GM18868 (cell line): ENCODE measurements around the gene PLA1A.

Experiments used
- ATAC-seq: cut with Tn5 transposase; IDR thresholded peaks from one replicate; pipeline ENCODE4 v1.9.1; 2021; ENCODE audit warnings: mild to moderate bottlenecking, moderate library complexity; ENCODE audit not compliant: unreplicated experiment

The PLA1A gene

GRCh38 chr3:119636891-119637611 is 39.4 kb downstream of the PLA1A start:
- ATAC-seq, result no peak

GRCh38 chr3:119637679-119638477 is 40.2 kb downstream of the PLA1A start:
- peak; percentile 40 for ATAC-seq

DNA sequence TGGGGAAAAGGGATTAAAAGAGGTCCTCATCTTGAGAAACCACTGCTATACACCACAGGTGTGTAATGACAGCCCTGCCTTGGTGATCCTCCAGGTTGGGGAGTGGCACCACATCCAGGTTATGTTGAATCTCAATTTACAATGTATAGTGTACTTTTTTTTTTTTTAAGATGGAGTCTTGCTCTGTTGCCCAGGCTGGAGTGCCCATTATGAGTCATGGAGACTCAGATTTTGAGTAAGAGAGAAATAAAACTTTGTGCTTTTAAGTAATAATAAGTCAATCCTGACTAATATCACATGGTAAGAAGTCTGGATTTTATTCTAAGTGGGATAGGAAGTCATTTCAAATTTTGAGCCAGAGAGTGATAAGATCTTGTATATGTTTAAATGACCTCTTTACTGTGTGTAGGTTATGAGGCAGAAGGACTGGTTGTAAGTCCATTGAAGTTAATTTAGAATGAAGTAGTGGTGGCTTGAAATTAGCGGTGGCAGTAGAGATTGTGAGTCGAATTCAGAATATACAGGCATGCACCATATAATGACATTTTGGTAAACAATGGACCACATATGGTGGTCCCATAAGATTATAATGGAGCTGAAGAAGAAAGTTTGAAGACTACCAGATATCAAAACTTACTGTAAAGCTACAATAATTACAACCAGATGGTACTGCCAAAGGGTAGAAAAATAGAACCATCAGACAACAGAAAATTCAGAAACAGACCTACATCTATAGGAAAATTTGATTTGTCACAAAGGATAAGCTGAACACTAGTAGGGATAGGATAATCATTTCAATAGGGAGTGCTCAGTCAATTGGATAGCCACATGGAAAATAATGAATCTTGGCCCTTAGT is 42.0 kb downstream of the PLA1A start:
- ATAC-seq, result peak; percentile 16

- ATAC-seq, result no peak
Measured at GRCh38 chr3:119641416-119641815, 43.7 kb downstream of the PLA1A start.

DNA sequence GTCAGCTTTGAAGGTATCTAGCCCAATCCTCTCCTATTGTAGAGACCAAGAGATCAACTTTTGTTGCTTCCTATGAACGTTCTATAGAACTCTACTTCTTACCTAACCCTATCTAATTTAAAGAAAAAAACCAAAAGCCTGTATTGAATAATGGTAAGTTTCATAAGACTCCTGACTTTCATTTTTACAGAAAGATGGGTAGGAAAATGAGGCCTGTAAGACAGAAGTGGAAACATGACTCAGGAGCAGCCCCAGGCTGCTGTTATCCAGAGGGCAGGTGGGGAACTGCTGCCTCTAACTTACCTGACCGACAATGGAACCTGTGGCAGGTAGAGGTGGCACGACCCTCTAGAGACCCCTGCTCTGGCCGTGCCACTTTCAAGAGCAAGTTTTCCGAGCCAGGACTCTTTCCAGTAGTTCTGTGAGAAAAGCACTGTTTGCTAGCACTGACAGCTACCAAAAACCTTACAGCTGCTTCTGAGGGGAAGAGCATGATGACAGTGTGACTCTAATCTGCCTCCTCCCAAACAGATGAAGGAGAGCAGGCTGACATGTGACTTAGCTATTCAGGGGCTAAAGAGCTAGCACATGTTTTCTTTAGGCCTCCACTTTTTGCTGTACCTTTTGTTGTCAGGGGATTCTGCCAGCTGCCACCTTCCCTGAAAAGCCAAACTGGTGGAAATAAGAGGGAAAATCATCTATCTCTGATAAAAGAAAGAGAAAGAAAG is 45.2 kb downstream of the PLA1A start:
- no peak for ATAC-seq

DNA sequence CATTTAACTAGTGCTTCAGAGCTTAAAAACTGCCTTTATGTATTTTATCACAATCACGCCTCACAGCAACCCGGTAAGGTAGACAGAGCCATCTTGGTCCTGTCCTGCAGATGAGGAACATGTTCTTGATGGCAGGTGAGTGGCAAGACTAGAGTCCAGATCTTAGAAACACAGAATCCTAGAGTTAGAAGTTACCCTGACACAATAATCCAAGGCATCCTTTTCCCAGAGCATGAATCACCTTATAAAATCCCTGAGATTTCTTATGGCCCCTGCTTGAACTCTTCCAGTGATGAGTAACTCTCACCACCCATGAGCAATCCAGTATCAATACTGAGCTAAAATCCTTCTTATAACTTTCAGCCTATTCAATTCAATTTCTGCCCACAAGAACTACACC is 45.8 kb downstream of the PLA1A start:
- ATAC-seq, result no peak

GRCh38 chr3:119644481-119644880 is 46.8 kb downstream of the PLA1A start:
- ATAC-seq, result no peak

- ATAC-seq, result no peak
Measured at GRCh38 chr3:119645813-119646212, 48.1 kb downstream of the PLA1A start.

DNA sequence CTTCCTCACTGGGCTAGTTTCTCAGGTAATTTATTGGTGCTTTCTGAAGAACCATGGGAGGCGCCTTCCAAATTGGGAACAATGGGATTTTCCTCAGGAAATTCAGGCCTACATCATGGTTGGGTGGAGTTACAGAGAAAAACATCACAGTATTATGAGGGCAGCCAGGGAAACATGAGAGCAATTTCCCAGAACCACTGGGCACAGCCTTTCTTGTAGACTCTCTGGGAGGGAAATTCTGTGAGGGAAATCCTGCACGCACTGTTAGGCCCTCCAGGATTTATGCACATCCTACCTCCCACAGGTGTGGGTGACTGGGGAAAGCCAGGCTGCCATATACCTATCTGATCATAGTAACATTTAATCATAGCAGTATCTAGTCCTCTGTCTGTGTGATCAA is 49.5 kb downstream of the PLA1A start:
- no peak for ATAC-seq

GRCh38 chr3:119647843-119648575 is 50.3 kb downstream of the PLA1A start:
- no peak for ATAC-seq

- ATAC-seq, result no peak
Measured at GRCh38 chr3:119649761-119650160, 52.1 kb downstream of the PLA1A start.

DNA sequence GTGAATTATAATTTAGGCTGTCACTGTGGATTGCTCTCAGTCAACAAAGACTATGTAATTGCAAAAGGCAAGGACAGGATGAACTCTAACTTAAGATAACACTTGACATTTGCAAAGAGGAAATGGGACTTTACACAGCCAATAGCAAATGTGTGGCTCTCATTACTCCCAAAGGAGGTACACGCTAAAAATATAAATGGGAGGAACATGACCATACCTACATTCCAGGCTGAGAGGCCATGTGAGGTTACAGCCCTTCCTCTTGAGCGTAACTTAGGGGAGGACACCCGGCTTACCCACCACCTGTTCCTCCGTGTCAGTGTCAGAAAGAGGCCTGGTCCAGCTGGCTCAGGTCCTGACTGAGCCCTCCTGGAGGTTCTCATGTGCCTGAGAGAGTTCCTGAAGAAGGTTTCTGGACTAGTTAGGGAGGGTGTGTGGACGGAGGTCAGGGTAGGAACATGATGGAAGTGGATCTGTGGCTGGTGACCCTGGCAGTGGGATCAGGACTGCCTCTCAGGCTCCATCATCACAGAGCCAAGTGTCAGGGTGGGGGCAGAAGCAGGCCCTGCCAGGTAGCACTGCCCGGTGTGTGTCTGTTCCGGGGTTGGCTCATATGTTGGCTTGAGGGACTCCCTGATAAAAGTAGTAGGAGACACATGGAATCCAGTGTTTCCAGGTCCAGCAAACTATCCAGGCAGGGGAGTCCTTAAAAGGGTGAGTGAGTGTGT is 54.8 kb downstream of the PLA1A start:
- ATAC-seq, result no peak

DNA sequence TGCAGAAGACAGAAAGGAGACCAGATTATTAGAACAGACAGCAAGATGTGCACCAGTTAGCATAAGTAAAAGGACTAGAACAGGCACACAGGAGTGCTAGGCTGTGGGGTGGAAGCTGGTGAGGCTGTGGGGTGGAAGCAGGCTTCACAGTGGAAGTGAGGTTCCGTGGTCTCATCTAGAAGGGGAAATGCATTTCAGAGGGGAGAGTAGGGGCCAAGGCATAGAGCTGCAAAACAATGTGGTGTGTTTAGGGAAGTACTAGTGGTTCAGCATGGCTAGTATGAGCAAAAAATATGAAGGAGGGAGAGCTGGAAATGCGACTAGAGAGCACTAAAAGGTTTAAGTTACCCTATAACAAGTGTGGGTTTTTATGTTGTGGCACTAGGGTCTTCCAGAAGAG is 56.2 kb downstream of the PLA1A start:
- ATAC-seq, result no peak

DNA sequence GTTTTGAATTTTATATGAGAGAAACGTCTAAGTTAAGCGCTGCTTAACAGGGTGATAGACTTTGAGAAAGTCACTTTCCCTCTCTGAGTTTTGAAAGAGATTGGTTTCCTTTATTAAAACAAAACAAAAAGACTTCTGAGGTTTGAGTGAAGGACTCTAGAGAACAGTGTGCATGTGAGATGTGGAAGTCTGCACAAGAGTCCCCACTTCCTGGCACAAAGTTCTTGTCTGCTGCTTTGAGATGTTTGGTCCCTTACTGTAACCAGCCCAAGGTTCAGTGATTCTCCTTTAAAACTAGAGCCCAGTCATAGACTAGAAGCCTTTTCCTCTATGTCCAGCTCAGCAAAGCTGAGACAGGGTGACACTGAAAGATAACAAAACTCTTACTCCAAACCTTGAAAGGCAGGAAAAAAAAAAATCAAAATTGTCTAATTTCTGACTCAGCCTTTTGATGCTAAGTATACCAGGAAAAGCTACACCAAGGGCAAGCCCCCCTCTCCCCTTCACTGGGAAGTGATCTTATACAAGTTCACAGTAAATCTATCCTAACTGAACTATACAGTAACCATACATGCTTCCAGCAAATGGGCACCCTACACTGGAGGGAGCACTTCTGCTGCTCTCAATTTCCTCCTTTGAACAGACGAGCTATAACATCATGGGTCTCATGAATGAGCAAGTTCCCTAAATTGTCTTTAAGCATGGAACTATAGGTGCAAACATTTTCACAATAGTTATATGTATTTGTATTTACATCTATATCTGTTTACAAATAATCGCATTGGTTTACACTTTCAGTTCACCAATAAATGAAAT is 60.4 kb downstream of the PLA1A start:
- peak; percentile 42 for ATAC-seq

DNA sequence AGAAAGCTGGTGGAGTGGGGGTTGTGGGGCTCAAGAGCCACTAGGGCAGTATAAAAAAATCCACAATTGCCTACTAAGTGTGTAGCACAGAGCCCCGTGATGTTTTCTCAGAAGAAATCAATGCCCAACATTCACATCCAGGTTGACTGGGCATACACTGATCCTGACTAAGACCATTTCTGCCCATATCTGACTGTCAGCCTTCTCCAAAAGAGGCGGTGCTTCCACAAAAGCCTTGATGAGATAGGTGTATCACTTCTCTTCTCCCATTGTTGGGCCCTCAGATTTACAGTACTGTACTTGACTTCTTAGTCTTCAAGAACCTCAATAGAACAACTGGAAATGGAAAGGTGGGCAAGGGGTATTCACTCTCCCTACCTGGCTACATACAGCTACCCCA is 61.3 kb downstream of the PLA1A start:
- ATAC-seq, result no peak

DNA sequence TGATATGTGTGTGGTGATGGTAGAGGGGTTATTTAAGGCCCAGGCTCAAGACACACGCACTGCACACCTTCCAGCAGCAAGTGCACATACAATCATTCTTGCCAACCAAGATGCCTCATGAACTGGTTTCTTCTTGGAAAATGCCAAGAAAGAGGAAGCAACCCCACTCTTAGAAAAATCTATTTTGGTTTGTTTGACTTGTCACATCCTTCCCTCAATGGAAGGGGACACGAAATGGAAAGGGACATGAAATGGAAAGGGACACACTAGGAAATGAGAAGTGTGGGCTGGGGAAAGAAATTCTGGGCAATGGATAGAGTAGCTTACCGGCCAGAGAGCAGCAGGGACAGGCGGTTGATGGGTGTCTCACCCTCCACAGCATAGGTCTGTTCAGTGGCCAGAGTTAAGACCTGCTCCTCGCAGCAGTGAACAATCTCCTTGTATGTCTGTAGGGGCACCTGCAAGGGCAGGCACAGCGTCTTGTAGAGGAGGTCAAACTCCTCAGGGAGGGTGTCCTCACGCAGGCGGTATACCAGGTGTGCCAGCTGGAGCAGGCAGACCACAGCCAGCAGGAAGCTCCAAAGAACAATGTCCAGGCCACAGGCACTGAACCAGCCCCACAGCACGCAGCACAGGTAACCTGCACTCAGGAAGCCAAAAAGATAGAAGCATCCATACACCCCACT is 62.1 kb downstream of the PLA1A start:
- ATAC-seq, result no peak

DNA sequence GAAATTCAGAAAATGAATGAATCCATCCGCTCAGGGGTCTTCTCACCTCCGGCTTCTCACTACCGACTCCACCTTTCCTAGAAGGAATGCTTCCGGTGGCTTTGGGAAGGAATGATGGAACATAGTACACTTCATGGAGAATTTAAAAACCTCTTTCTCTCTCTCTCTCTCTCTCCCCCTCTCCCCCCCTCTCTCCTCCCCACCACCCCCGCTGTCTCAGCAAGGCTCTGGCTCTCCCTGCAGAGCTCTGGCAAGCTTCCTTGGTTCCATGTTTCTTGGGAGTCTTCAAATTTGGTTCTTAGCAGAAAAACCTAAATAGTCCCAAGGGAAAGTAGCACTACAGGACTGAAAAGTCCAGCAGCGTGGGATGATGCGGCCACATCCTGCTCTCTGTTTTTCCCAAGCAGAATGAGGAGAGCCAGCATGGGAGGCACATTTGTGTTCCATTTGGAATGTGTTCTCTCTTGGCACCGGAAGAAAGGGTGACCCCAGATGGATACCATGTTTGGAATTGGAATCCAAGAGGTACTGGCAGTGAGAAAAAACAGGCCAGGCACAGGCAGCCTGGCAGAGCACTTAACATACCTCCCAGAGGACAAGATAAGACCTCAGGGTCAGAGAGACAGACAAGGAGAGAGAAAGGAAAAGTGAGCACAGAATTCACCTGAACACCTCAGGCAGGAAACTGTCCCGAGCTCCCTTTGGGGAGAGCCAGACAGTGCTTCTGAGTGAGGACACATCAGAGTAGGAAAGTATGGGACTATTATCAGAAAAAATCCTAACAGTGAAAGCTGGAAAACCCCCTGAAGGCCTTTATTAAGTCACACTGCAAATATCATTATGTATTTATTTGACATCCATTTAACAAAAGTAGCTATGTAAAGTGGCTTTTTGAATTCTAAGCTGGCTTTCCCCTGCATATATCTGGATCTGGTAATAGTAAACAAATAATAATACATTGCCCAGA is 63.1 kb downstream of the PLA1A start, which contains the start of gene POPDC2:
Gene POPDC2, minus strand, starts transcription at position 116 of the 967 bp plus-strand sequence. CDS start 166 bp downstream, outside the sequence.
- no peak for ATAC-seq
